GM06990 (cell line): ENCODE measurements around the gene TPX2.
"Not testable (repeated sequence)": the region's sequence is repeated elsewhere in the genome, so short reads cannot be mapped to it uniquely, and the experiment has no call there.

ENCODE experiments used
- DNase-seq: peaks from one replicate; pipeline ENCODE4 v3.0.0-alpha.2; 2011; ENCODE audit not compliant: insufficient read length; ENCODE audit errors: extremely low read depth
- H3K27me3 ChIP-seq: replicated peaks from 2 replicates; pipeline ENCODE4 v1.6.0; 2011; ENCODE audit warnings: low read length; ENCODE audit not compliant: control insufficient read depth, insufficient read depth
- H3K36me3 ChIP-seq: 2 replicates; pipeline ENCODE4 v1.5.1; 2011; ENCODE audit warnings: low read length; ENCODE audit not compliant: control insufficient read depth, insufficient read depth
- H3K4me3 ChIP-seq: replicated peaks from 2 replicates; pipeline ENCODE4 v1.5.1; 2011; ENCODE audit warnings: low read depth, mild to moderate bottlenecking, control low read depth, low read length
- TF ChIP-seq, protein P1 (sequence below): IDR thresholded peaks from 2 replicates; pipeline ENCODE4 v1.5.1; 2011; ENCODE audit warnings: low read length, control low read depth, mild to moderate bottlenecking, inconsistent platforms; ENCODE audit not compliant: insufficient read depth, poor library complexity, severe bottlenecking

The TPX2 gene

DNA sequence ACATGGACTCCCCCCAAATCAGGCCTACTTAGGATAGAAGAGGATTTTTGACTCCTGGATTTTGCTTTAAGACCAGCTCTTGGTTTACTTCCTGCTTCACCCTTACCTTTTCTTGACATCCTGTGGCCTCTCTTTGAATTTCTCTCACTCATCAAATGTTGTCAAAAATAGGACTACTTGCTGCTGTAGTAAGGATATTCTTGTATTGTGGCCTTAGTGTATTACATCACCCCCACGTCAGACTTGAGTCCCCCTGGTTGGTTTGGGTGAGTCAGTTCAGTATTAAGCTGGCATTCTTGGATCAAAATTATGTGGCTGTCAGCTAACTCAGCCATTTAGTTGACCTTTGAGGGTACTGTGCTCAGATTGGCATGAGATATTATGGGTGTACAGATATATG lies 1.1 kb downstream of the TPX2 start:
- Histone ChIP-seq H3K27me3 (no peaks in the 10 kb centered on the region), H3K36me3 (no peaks in the 10 kb centered on the region; the same call in 1 of the 2 replicates), H3K4me3 (peak overlapping the region; percentile 87)
- TF ChIP-seq, protein P1, sequence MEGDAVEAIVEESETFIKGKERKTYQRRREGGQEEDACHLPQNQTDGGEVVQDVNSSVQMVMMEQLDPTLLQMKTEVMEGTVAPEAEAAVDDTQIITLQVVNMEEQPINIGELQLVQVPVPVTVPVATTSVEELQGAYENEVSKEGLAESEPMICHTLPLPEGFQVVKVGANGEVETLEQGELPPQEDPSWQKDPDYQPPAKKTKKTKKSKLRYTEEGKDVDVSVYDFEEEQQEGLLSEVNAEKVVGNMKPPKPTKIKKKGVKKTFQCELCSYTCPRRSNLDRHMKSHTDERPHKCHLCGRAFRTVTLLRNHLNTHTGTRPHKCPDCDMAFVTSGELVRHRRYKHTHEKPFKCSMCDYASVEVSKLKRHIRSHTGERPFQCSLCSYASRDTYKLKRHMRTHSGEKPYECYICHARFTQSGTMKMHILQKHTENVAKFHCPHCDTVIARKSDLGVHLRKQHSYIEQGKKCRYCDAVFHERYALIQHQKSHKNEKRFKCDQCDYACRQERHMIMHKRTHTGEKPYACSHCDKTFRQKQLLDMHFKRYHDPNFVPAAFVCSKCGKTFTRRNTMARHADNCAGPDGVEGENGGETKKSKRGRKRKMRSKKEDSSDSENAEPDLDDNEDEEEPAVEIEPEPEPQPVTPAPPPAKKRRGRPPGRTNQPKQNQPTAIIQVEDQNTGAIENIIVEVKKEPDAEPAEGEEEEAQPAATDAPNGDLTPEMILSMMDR, result no peak
- DNase-seq, result peak; percentile 34

DNA sequence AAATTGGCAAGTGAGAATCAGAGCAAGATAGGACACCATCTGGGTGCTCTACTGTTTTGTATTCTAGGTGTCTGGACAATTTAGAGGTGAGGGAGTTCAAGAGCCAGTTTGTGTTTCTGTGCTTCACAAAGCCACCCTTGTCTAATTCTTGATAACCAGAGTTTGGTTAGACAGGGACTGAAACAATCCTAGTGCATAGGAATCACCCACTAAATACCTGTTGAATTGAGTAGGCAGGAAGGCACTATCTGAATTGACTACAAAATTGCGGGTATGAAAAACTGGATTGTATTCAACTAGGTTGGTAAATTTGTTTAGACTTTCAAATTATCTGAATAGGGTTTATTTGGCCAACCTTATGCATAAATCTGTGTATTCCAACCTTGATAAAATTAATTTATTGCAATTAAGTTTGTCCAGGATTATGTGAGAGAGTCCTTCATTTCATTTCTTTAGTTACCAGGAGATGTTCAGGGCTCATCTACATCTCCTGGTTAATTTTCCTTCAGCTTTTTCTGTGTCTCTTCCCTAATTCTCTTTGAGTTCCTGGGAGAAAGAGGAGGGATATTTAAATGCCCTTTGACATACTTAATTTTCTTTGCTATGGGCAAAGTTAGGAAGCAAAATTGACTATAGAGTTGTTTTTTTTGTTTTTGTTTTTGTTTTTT lies 1.7 kb downstream of the TPX2 start:
- no peaks in the 10 kb centered on the region for H3K27me3 ChIP-seq
- H3K4me3 ChIP-seq, result peak overlapping the region; percentile 87
- TF ChIP-seq, protein P1, result no peak
- no peaks in the 10 kb centered on the region; the same call in 1 of the 2 replicates for H3K36me3 ChIP-seq
- no peak for DNase-seq

DNA sequence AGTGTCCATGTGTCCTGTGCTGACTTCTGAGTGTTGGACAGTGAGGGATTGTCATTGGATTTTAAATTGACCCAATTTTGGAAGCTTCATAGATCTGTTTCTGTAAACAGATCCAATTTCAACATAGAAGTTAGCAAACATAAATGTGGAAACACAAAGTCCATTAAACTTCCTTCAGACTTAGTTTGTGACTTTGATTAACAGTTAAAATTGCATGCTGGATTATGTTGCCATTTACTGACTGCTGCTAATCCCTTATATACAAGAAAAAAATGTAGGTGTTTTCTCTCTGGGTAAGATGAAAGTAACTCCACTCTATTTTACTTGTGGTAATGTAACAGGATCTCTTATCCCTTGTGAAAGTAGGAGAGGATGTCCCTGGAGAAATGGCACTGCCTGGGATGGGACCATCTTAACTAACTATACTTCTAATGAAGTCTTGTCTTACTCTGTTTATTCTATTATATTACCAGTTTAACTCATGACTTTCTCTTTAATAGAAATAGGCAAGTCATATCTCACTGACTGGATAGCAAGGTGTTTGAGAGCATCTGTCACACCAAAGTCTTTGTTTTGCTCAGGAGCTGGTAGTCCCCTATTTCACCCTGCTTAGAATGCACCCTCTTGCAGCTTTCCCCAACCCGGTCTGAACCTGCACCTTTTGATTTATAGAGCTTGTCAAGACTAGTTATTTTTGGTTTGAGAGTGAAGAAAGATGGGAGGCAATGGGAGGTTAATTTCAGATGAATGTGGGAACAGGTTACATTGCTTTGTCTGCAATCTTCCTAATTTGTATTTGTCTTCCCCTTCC lies 7.2 kb downstream of the TPX2 start:
- no peak for DNase-seq
- no peak overlapping the region for H3K4me3 ChIP-seq
- H3K36me3 ChIP-seq, result no peaks in the 10 kb centered on the region; the same call in 1 of the 2 replicates
- TF ChIP-seq, protein P1, result no peak
- H3K27me3 ChIP-seq, result no peaks in the 10 kb centered on the region

DNA sequence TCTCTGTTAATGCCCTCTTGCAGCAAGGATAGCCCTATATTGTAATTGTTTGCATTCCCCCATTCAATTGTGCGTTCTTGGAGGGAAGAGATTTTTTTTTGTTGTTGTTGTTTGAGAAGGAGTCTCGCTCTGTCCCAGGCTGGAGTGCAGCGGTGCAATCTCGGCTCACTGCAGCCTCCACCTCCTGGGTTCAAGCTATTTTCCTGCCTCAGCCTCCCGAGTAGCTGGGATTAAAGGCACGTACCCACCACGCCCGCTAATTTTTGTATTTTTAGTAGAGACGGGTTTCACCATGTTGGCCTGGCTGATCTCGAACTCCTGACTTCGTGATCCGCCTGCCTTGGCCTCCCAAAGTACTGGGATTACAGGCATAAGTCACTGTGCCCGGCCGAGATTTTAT lies 7.9 kb downstream of the TPX2 start:
- not testable (repeated sequence) for H3K36me3 ChIP-seq, H3K4me3 ChIP-seq, DNase-seq, H3K27me3 ChIP-seq

DNA sequence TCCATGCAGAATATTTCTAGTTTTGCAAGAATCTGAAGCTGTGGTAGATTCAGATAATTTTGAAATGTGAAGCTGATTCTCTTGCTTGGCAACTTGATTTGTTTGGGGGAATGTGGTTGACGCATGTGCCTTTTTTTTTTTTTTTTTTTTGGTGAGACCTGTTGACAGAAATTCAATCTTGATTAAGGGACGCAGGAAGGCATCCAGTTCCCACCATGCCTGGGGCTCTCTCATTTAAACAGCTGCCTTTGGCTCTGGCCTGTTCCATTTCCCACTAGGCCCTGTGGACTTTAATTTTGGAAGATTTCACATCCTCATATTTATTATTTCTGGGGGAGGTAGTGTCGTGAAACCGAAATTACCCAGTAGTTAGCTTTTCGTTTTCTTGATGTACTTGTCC lies 8.6 kb downstream of the TPX2 start:
- Histone ChIP-seq H3K36me3 (no peaks in the 10 kb centered on the region; the same call in 1 of the 2 replicates), H3K27me3 (no peaks in the 10 kb centered on the region), H3K4me3 (no peak overlapping the region)
- no peak for DNase-seq
- TF ChIP-seq, protein P1, result no peak

DNA sequence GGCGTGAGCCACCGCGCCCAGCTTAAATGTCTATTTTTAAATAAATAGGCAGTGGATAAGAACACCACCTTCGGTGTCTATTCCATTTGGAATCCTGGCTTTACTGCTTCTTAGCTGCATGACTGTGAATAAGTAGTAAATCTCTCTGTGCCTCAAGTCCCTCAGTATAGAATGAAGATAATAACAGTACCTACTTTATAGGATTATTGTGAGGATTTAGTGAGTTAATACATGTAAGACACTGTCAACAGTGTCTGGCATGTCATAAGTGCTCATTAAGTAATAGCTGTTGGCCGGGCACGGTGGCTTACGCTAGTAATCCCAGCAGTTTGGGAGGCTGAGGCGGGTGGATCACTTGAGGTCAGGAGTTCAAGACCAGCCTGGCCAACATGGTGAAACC lies 10.1 kb downstream of the TPX2 start:
- H3K27me3 ChIP-seq, result no peaks in the 10 kb centered on the region
- no peak overlapping the region for H3K4me3 ChIP-seq
- TF ChIP-seq, protein P1, result no peak
- DNase-seq, result no peak
- H3K36me3 ChIP-seq, result no peaks in the 10 kb centered on the region
